DMS153 treated with DMSO at 0.1 percent for 48 hours (cell line): ENCODE results near the gene UBE2G1.
"Not testable (repeated sequence)": the region's sequence is repeated elsewhere in the genome, so short reads cannot be mapped to it uniquely, and the experiment has no call there.

ENCODE experiments used
- DNase-seq: peaks from one replicate; lab custom pipeline; 2025; ENCODE audit not compliant: unreplicated experiment; lab: John Stamatoyannopoulos, UW

The UBE2G1 gene

GRCh38 chr17:4255271-4255670, 111.2 kb downstream of the UBE2G1 start:
- not testable (repeated sequence) for DNase-seq

DNA sequence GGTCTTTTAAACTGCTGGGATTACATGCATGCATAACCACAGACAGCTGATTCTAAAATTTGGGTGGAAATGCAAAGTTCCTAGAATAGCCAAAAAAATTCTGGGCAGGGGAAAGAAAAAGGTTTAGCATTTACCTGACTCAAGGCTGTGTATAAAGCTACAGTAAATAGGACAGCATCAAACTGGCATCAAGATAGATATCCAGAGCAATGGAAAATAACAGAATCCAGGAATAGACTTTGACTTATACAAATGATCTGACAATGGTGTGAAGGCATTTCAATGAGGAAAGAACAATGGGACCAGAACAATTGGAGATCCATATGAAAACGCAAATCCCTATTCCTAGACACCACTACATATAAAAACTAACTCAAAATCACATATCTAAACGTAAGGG, 115.6 kb downstream of the UBE2G1 start:
- no peak for DNase-seq

GRCh38 chr17:4249452-4250029, 116.9 kb downstream of the UBE2G1 start:
- no peak for DNase-seq

GRCh38 chr17:4248504-4249277, 117.8 kb downstream of the UBE2G1 start:
- DNase-seq, result no peak

DNA sequence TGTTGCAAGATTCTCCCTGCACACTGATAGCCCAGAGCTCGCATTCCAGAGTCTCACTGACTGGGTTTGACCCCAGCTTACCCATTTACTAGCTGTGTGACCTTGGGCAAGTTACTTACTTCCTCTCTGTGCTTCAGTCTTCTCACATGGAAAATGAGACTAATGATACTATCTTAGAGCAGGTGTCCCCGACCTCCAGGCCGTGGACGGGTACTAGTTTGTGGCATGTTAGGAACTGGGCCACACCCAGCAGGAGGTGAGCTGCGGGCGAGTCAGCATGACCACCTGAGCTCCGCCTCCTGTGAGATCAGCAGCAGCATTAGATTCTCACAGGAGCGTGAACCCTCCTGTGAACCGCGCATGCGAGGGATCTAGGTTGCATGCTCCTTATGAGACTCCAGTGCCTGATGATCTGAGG, 118.5 kb downstream of the UBE2G1 start:
- DNase-seq, result no peak

DNA sequence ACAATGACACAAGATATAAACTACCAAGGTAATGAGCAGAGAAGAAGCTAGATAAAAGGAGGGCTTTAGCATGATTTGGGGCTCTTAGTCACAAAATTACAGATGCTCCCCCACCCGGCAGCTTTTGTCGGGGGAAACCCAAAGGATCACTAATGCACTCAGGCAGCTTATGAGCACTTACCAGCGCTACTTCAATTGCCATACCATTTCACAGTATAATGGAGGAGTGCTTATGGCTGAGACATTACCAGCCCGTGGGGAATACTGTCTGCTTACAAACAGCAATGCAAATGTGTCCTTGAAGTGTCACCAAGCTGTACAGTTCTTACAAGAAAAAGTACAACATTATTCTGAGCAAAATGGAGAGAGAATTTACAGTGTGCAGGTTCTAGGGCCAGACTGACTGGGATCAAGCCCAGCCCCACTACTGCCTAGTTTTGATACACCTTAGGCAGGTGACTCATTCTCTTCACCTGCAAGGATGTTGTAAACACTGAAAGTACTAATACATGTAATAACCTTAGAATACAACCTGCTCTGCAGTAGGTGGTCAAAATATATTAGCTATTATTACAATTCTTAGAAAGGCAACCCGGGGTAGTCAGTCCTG, 119.0 kb downstream of the UBE2G1 start:
- no peak for DNase-seq

DNA sequence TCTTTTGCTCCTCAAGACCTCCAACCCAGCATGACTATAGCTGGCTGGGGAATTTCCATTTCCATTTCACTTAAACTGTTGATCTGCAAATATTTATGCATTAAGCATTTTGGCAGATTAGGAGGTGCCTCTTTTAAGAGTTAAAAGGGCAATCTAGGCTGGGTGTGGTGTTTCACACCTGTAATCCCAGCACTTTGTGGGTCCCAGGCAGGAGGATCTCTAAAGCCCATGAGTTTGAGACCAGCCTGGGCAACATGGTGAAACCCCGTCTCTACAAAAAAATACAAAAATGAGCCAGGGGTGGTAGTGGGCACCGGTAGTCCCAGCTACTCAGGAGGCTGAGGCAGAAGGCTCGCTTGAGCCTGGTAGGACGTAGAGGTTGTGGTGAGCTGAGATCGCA, 119.8 kb downstream of the UBE2G1 start:
- DNase-seq, result no peak

DNA sequence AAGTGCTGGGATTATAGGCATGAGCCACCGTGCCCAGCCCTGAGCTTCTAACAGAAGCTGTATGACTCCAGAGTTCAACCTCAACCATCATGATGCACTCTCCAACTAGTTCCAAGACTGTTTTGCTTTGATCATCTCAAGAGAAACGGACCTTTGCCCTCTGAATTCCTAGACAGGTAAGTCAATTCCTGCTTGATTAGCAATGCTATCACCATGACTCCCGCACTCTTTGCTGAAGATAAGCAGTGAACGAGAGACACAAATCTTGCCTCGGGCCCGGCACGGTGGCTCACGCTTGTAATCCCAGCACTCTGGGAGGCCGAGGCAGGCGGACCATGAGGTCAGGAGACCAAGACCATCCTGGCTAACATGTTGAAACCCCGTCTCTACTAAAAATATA, 124.9 kb downstream of the UBE2G1 start:
- DNase-seq, result no peak

DNA sequence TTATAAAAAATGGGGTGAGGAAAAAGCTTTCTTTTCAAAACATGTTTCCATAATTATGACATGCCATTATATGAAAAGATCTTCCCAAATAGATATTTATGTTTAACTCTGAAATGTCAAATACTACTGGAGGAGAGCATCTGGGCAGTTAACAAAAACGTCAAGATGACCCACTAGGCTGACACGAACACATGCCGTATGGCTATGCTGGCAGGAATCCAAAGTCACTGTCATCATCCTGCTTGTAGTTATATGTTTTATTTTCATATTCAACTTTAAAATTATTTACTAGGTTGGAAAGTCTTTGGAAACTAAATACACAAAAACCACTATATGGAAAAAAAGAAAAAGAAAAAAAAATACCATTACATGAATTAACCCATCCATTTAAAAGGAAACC, 130.0 kb downstream of the UBE2G1 start:
- DNase-seq, result no peak

- no peak for DNase-seq
Observed at GRCh38 chr17:4235372-4236279, 130.8 kb downstream of the UBE2G1 start.

DNA sequence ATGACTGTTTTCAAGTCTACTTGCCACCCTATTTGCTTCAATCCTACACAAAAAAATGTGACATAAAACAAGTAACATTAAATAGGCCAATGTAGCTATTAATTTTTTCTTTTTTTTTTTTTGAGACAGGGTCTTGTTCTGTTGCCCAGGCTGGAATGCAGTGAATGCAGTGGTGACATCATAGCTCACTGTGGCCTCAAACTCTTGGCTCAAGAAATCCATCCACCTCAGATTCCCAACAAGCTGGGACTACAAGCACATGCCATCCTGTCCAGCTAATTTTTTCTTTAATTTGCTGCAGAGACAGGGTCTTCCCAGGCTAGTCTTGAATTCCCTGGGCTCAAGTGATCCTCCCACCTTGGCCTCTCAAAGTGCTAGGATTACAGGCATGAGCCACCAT, 132.1 kb downstream of the UBE2G1 start:
- no peak for DNase-seq

DNA sequence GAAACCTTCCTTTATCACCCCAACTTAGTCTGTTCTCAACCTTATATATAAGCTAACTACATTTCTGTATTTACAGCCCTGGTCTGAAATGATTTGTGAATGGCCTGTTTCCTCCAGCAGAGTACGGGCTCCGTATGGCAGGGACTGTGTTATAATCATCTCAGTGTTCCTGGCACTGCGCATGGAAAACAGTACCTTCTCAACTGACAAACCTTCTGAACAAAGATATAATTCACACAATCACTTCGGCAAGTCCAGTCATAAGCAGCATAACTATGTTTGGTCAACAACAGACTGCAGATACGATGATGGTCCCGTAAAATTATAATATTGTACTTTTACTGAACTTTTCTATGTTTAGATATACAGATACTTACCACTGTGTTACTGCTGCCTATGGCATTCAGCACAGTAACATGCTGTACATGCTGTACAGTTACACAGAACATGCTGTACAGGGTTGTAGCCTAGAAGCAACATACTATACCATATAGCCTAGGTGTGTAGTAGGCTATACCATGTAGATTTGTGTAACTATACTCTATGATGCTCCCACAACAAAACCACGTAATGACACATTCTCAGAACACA, 132.7 kb downstream of the UBE2G1 start:
- no peak for DNase-seq

- DNase-seq, result no peak
Observed at GRCh38 chr17:4232168-4232813, 134.2 kb downstream of the UBE2G1 start.

DNA sequence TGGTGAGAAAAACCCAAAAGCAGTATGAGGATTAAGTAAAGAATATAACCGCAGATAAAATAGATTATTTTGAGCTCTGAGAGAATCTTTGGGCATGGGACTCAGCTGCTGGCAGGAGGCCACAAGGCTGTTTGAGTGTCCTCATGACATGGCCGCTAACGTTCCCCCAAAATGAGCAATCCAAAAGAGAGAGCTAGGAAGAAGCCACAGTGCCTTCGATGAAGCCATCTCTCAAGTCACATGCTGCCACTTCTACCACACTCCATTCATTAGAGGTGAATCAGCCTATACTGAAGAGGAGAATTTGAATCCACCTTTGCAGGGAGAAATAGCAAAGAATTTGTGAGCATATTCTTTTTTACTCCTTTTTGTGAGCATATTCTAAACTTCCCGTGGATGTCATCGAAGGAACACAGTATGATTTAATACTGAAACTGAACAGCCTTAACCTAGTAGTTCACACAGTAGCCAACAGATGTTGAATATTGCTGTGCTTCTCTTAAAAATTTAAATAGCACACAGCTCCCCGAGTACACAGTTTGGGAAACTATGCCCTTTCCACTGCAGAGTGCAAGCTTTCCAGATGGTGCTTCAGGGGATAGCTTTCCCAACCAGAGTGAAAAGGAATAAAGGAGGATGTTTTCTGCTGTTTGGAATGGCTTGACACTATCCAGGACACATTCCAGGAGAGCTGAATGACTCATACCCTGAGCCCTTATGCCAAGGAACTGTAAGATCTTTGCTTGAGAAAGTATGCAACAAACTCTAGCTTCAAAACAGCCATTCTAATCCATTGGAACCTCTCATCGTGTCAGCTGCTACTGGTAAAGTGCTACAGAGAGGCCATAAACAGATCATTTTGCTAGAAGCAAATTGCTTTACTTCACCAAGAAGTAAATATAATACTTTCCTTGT, 136.6 kb downstream of the UBE2G1 start:
- DNase-seq, result no peak

DNA sequence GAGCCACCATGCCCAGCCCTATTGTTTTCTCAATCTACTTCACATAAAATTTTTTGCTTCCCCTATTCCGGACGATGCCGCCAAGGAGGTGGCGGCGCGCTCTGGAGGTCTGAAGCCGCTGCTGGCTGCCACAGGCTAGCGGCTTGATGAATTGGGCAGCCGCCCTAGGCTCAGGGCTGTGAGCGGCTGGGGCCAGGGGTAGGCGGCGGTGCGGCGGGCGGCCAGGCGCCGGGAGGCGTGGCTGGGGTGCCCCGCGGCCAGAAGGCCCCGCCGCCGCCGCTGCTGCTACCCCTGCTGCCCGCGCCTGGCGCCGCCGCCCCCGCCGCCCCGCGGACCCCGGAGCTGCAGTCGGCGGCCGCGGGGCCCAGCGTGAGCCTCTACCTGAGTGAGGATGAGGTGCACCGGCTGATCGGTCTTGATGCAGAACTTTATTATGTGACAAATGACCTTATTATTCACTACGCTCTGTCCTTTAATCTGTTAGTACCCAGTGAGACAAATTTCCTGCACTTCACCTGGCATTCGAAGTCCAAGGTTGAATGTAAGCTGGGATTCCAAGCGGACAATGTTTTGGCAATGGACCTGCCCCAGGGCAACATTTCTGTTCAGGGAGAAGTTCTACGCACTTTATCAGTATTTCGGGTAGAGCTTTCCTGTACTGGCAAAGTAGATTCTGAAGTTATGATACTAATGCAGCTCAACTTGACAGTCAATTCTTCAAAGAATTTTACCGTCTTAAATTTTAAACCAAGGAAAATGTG, 144.4 kb downstream of the UBE2G1 start:
- DNase-seq, result no peak

DNA sequence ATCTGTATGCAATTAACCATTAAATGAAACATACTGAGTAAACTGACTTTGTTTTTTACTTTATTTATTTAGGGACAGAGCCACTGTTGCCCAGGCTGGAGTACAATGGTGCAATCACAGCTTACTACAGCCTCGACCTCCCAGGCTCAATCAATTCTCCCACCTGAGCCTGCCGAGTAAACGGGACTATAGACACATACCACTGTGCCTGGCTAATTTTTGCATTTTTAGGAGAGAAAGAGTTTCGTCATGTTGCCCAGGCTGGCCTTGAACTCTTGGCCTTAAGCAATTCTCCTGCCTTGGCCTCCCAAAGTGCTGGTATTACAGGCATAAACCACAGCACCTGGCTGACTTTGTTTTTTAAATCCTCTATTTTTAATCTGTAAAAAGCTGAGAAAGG, 145.3 kb downstream of the UBE2G1 start:
- DNase-seq, result no peak

DNA sequence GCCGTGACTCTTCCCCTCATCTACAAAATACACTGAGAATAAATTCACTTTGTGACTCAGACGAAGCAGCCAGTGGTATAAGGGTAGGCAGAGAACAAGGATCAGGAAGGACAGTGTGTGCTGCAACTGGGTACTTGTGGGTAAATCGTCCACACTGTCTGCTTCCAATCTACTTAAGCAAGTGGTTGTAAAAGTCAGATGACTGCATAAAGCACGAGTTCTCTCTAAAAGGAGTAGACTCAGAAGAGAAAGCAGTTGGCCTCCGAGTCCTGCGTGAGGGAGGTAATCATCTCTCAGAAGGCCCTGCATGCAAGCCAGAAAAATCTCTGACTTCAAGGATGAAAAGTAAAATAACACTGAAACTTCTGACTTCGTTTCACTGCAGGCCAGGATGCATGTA, 145.8 kb downstream of the UBE2G1 start:
- no peak for DNase-seq
